GM23338 (cell line): ENCODE measurements around the gene XRCC4. TPM values are rescaled to one million over a fixed set of nuclear protein-coding genes. Genes with fewer than 3 reads are reported as not detected.

Experiments used
- ATAC-seq: fragments of 200-7000 bp; cut with Tn5 transposase; 3 replicates; pipeline ENCODE4 v1.9.1; 2020
- DNase-seq: peaks from one replicate; pipeline ENCODE4 v3.0.0-alpha.2; 2015; ENCODE audit warnings: low spot score
- H2AFZ ChIP-seq: fragments of 200-600 bp; sonication (generic); 2 replicates; pipeline ENCODE4 v1.8.0; 2016; ENCODE audit warnings: antibody characterized with exemption, mild to moderate bottlenecking, moderate library complexity
- H3F3A ChIP-seq: fragments of 200-600 bp; sonication (generic); replicated peaks from 2 replicates; pipeline ENCODE4 v1.8.0; 2017; ENCODE audit warnings: antibody characterized with exemption, mixed run types, low read depth
- H3K27ac ChIP-seq: fragments of 200-600 bp; sonication (generic); 2 replicates; pipeline ENCODE4 v1.6.1; 2016; ENCODE audit warnings: low read depth
- H3K27me3 ChIP-seq: fragments of 200-600 bp; sonication (generic); 2 replicates; pipeline ENCODE4 v1.8.0; 2016; ENCODE audit warnings: mild to moderate bottlenecking, mixed run types, moderate library complexity; ENCODE audit not compliant: insufficient read depth
- H3K36me3 ChIP-seq: fragments of 200-600 bp; sonication (generic); 2 replicates; pipeline ENCODE4 v1.8.0; 2016; ENCODE audit warnings: mild to moderate bottlenecking; ENCODE audit not compliant: insufficient read depth
- H3K4me1 ChIP-seq: fragments of 200-600 bp; sonication (generic); 2 replicates; pipeline ENCODE4 v1.8.0; 2016; ENCODE audit warnings: mild to moderate bottlenecking, moderate library complexity; ENCODE audit not compliant: insufficient read depth
- H3K4me2 ChIP-seq: fragments of 200-600 bp; sonication (generic); 2 replicates; pipeline ENCODE4 v1.7.1; 2017; ENCODE audit warnings: mixed run types
- H3K4me3 ChIP-seq: fragments of 200-600 bp; sonication (generic); 2 replicates; pipeline ENCODE4 v1.6.1; 2016; ENCODE audit warnings: mixed run types
- H3K79me2 ChIP-seq: fragments of 200-600 bp; sonication (generic); replicated peaks from 2 replicates; pipeline ENCODE4 v1.8.0; 2017; ENCODE audit warnings: mild to moderate bottlenecking; ENCODE audit not compliant: insufficient read depth
- H3K9me2 ChIP-seq: fragments of 200-600 bp; sonication (generic); 2 replicates; pipeline ENCODE4 v1.8.0; 2017; ENCODE audit not compliant: insufficient read depth
- H4K20me1 ChIP-seq: fragments of 200-600 bp; sonication (generic); replicated peaks from 2 replicates; pipeline ENCODE4 v1.8.0; 2017; ENCODE audit warnings: mild to moderate bottlenecking; ENCODE audit not compliant: insufficient read depth
- H3K27ac Mint-ChIP-seq: 2 replicates; pipeline ENCODE4 v1.8.0; 2020; ENCODE audit warnings: inconsistent platforms, mild to moderate bottlenecking, moderate library complexity, mixed read lengths
- H3K27me3 Mint-ChIP-seq: 3 replicates; pipeline ENCODE4 v1.8.0; 2022; ENCODE audit warnings: low read depth, mild to moderate bottlenecking, moderate library complexity, mixed read lengths, inconsistent platforms; ENCODE audit not compliant: insufficient read depth, poor library complexity
- H3K36me3 Mint-ChIP-seq: 3 replicates; pipeline ENCODE4 v1.8.0; 2021; ENCODE audit warnings: low read depth, mild to moderate bottlenecking, inconsistent platforms, moderate library complexity, mixed read lengths
- H3K4me1 Mint-ChIP-seq: 3 replicates; pipeline ENCODE4 v1.8.0; 2020; ENCODE audit warnings: mild to moderate bottlenecking, inconsistent platforms, mixed read lengths
- H3K4me3 Mint-ChIP-seq: 3 replicates; pipeline ENCODE4 v1.8.0; 2021; ENCODE audit warnings: moderate library complexity, mild to moderate bottlenecking, inconsistent platforms, mixed read lengths
- H3K9me3 Mint-ChIP-seq: 3 replicates; pipeline ENCODE4 v1.8.0; 2020; ENCODE audit warnings: moderate library complexity, mild to moderate bottlenecking, inconsistent platforms, mixed read lengths
- EZH2 ChIP-seq: fragments of 200-600 bp; sonication (generic); IDR thresholded peaks from one replicate; pipeline ENCODE4 v1.8.0; 2017; ENCODE audit warnings: antibody characterized with exemption, mild to moderate bottlenecking, low read depth; ENCODE audit not compliant: unreplicated experiment
- JUNB ChIP-seq: IDR thresholded peaks from one replicate; pipeline ENCODE4 v1.6.1; 2016; ENCODE audit warnings: antibody characterized with exemption; ENCODE audit not compliant: unreplicated experiment
- ZNF114 ChIP-seq: fragments of 250-450 bp; sonication (Bioruptor Pico); IDR thresholded peaks from 2 replicates; pipeline ENCODE4 v1.5.0; 2020; ENCODE audit warnings: mild to moderate bottlenecking, moderate library complexity
- ZNF331 ChIP-seq: fragments of 250-450 bp; sonication (Bioruptor Pico); IDR thresholded peaks from 2 replicates; pipeline ENCODE4 v1.5.0; 2020; ENCODE audit warnings: low read depth, mild to moderate bottlenecking, moderate library complexity
- polyA plus RNA-seq: library from polyadenylated mRNA; unstranded; fragments of >200 nt; fragmentation: Nextera tagmentation; extraction: Ambion mirVana; gene quantifications from 2 replicates; pipeline ENCODE4 v1.2.1, GENCODE V29; 2016
- total RNA-seq: library from RNA; depleted of rRNA; stranded (reverse); fragments of >200 nt; shearing (Covaris generic); gene quantifications from 2 replicates; pipeline ENCODE4 v1.2.3, GENCODE V29; 2014
- TF ChIP-seq, protein P1 (sequence below): fragments of 250-450 bp; sonication (Bioruptor Pico); IDR thresholded peaks from 2 replicates; pipeline ENCODE4 v1.5.0; 2020; ENCODE audit warnings: mild to moderate bottlenecking, moderate library complexity
- TF ChIP-seq, protein P2 (sequence below), 2 experiments: fragments of 200-600 bp in 1 of 2; sonication (generic) in 1 of 2; conservative IDR thresholded peaks; 2 replicates each; pipeline versions ENCODE4 v1.5.1 to v1.6.1; 2016 to 2017; ENCODE audit warnings: antibody characterized with exemption in 2 of 2, low read depth in 2 of 2, mild to moderate bottlenecking in 2 of 2, moderate library complexity in 1 of 2

The XRCC4 gene
- total and polyA plus RNA-seq, 2 experiments from 2014 or later: 11.5 to 22.4 TPM

DNA sequence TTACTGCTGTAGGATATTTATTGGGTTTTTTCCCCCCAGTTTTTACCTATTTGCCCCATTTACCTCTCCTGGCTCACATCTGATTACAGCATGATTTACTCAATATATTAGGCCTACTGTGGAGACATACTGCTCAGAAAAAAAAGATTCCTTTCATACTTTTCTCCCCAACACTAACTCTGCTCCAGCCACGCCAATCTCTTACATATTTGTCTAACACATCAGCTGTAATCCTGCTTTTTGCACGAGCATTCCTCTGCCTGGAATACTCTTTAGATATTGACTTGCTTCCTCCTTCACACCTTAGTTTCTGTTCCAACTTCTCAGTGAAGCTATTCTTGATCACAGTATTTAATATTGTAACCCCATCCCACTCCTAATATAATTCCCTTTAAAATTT lies 236.1 kb downstream of the XRCC4 start (continued):
- TF ChIP-seq, protein P1, sequence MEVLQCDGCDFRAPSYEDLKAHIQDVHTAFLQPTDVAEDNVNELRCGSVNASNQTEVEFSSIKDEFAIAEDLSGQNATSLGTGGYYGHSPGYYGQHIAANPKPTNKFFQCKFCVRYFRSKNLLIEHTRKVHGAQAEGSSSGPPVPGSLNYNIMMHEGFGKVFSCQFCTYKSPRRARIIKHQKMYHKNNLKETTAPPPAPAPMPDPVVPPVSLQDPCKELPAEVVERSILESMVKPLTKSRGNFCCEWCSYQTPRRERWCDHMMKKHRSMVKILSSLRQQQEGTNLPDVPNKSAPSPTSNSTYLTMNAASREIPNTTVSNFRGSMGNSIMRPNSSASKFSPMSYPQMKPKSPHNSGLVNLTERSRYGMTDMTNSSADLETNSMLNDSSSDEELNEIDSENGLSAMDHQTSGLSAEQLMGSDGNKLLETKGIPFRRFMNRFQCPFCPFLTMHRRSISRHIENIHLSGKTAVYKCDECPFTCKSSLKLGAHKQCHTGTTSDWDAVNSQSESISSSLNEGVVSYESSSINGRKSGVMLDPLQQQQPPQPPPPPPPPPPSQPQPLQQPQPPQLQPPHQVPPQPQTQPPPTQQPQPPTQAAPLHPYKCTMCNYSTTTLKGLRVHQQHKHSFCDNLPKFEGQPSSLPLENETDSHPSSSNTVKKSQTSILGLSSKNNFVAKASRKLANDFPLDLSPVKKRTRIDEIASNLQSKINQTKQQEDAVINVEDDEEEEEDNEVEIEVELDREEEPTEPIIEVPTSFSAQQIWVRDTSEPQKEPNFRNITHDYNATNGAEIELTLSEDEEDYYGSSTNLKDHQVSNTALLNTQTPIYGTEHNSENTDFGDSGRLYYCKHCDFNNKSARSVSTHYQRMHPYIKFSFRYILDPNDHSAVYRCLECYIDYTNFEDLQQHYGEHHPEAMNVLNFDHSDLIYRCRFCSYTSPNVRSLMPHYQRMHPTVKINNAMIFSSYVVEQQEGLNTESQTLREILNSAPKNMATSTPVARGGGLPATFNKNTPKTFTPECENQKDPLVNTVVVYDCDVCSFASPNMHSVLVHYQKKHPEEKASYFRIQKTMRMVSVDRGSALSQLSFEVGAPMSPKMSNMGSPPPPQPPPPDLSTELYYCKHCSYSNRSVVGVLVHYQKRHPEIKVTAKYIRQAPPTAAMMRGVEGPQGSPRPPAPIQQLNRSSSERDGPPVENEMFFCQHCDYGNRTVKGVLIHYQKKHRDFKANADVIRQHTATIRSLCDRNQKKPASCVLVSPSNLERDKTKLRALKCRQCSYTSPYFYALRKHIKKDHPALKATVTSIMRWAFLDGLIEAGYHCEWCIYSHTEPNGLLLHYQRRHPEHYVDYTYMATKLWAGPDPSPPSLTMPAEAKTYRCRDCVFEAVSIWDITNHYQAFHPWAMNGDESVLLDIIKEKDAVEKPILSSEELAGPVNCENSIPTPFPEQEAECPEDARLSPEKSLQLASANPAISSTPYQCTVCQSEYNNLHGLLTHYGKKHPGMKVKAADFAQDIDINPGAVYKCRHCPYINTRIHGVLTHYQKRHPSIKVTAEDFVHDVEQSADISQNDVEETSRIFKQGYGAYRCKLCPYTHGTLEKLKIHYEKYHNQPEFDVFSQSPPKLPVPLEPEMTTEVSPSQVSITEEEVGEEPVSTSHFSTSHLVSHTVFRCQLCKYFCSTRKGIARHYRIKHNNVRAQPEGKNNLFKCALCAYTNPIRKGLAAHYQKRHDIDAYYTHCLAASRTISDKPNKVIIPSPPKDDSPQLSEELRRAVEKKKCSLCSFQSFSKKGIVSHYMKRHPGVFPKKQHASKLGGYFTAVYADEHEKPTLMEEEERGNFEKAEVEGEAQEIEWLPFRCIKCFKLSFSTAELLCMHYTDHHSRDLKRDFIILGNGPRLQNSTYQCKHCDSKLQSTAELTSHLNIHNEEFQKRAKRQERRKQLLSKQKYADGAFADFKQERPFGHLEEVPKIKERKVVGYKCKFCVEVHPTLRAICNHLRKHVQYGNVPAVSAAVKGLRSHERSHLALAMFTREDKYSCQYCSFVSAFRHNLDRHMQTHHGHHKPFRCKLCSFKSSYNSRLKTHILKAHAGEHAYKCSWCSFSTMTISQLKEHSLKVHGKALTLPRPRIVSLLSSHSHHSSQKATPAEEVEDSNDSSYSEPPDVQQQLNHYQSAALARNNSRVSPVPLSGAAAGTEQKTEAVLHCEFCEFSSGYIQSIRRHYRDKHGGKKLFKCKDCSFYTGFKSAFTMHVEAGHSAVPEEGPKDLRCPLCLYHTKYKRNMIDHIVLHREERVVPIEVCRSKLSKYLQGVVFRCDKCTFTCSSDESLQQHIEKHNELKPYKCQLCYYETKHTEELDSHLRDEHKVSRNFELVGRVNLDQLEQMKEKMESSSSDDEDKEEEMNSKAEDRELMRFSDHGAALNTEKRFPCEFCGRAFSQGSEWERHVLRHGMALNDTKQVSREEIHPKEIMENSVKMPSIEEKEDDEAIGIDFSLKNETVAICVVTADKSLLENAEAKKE (CRISPR knock-in tag): no peak
- no peak for TF ChIP-seq JUNB
- TF ChIP-seq ZNF114 (CRISPR knock-in tag): no peak

- H3K27ac ChIP-seq: no peak overlapping the region
- H3K9me2 ChIP-seq: no peaks in the 10 kb centered on the region
- no peak for TF ChIP-seq ZNF114 (CRISPR knock-in tag)
- TF ChIP-seq ZNF331 (CRISPR knock-in tag): no peak
- TF ChIP-seq EZH2: no peak
- TF ChIP-seq, protein P1 (CRISPR knock-in tag): no peak
- TF ChIP-seq, protein P2, sequence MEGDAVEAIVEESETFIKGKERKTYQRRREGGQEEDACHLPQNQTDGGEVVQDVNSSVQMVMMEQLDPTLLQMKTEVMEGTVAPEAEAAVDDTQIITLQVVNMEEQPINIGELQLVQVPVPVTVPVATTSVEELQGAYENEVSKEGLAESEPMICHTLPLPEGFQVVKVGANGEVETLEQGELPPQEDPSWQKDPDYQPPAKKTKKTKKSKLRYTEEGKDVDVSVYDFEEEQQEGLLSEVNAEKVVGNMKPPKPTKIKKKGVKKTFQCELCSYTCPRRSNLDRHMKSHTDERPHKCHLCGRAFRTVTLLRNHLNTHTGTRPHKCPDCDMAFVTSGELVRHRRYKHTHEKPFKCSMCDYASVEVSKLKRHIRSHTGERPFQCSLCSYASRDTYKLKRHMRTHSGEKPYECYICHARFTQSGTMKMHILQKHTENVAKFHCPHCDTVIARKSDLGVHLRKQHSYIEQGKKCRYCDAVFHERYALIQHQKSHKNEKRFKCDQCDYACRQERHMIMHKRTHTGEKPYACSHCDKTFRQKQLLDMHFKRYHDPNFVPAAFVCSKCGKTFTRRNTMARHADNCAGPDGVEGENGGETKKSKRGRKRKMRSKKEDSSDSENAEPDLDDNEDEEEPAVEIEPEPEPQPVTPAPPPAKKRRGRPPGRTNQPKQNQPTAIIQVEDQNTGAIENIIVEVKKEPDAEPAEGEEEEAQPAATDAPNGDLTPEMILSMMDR (conservative IDR thresholded peaks at IDR 0.05; ENCODE audit: low read depth in 2 of 2): no peak
These were observed 244.2 kb downstream of the XRCC4 start for GRCh38 chr5:83321483-83322055.

More at GRCh38 chr5:83321483-83322055, 244.2 kb downstream of the XRCC4 start:
- Histone ChIP-seq H2AFZ (no peak overlapping the region), H3K4me2 (no peak overlapping the region), H3K4me3 (no peak overlapping the region), H3K79me2 (no peaks in the 10 kb centered on the region), H3K4me1 (no peaks in the 10 kb centered on the region), H3F3A (no peaks in the 10 kb centered on the region), H3K36me3 (no peaks in the 10 kb centered on the region), H4K20me1 (no peaks in the 10 kb centered on the region), H3K27me3 (no peaks in the 10 kb centered on the region)
- Mint-ChIP-seq H3K4me1 (no peaks in the 10 kb centered on the region; the same call in 2 of the 3 replicates), H3K36me3 (no peaks in the 10 kb centered on the region), H3K4me3 (no peak overlapping the region), H3K27me3 (no peaks in the 10 kb centered on the region), H3K27ac (no peak overlapping the region), H3K9me3 (no peaks in the 10 kb centered on the region)
- DNase-seq (no peak), ATAC-seq (no peak)
